ENCODE data around the gene ANO3.
"Not testable (repeated sequence)": the region's sequence is repeated elsewhere in the genome, so short reads cannot be mapped to it uniquely, and the experiment has no call there.

ANO3 gene

GRCh38 chr11:26331911-26332571 lies at the start of gene ANO3:
Gene ANO3 (plus strand): TSS chr11:26332130. CDS start chr11:26332276, 146 bp downstream.
- peak; percentile 81 for DNase-seq

DNA sequence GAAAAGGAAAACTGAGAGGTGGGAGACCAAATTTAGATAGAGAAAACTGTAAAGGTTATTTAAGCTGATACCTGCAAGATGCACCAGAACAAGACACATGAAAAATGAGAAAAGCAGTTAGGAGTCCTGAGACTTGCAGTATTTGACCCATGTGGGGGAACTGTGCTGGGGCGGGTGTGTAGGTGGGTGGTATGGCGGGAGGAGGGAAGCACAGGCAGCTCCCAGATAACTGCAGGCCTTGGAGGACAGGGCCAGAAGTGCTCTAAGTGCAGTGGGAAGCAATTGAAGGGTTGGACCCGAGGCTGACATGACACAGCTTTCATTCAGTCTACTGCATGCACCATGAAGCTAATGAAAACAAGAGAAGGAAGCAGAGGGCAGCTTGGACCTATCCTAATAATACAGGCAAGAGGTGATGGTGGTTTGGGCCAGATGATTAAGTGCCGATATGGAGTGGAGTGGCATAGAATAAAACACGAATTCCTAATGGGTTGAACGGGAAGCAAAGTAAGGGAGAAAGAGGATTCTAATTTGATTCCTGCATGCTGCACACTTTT lies 48.0 kb upstream of the ANO3 start:
- DNase-seq: no peak

GRCh38 chr11:26285608-26286007 lies 46.3 kb upstream of the ANO3 start:
- DNase-seq: no peak

GRCh38 chr11:26286472-26287066 lies 45.4 kb upstream of the ANO3 start:
- no peak for DNase-seq

DNA sequence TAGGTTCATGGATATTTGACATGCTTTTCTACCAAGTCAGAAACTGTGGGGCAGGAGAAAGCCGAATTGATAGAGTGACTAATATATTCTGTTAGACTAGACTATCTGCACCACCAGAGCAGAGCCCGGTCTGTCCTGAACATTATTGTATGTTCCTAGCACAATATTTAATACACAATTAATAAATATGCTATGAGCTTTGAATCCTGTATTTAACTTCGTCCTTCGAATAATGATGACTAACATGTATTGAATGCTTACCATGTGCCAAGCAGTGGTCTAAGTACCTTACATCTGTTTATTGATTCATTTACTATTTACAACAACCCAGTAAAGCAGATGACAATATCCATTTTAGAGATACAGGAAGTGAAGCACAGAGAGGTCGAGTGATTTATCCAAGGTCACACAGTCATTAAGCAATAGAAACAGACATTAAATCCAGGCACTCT lies 44.8 kb upstream of the ANO3 start:
- DNase-seq: no peak

DNA sequence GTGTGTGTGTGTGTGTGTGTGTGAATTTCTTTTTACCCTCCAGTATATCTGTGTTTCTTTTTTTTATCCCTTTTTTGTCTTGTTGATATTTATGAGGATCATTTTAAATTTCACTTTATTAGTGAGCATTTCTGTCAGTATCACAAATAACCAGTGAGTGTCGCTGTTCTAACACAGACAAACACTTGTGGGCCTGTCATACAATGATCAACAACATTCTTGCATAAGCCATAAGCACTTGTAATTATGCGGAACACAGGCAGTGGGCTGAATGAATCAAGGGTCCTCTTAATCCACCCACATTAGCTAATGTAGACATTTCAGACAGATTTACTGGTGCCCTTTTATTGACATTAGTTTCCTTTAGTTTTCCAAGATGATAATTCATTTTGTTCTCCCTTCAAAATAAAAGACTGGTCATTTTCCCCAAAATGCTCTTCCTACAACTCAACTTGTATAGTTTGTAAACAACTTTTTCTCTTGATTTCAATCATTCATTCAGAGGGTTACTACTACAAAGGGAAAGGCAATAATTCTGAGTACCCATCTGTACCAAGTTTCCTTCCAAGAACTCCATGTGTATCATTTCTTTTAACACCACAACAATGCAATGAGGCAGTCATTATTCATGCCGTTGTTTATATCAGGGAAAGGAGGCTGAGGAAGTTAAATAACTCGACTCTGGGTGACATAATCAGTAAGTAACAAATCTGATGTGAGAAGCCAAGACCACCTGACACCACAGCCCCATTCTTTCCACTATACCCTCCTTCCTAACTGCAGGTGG lies 34.5 kb upstream of the ANO3 start:
- peak; percentile 54 for DNase-seq

GRCh38 chr11:26316372-26316771 lies 15.6 kb upstream of the ANO3 start:
- DNase-seq: not testable (repeated sequence)

DNA sequence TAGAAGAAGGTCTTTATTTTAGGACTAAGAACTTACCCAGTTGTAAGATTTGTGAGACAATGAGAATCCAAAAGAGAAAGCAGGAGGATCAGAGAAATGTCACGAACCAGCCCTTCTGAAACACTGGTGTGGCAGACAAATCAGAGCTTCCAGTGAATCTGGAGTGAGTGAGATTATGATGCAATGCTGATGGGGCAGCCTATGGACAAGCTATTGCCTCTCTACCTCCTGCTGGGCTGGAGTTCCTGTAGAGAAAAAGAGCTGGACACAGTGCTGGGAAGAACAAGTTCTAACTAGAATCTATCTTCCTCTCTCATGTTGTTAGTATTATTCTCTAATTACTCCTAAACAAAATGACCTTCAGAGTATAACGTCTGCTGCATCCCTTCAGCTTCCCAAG lies 12.0 kb upstream of the ANO3 start:
- peak; percentile 5 for DNase-seq

GRCh38 chr11:26321516-26321915 lies 10.4 kb upstream of the ANO3 start:
- no peak for DNase-seq

- no peak for DNase-seq
Observed at GRCh38 chr11:26322335-26323067, 9.4 kb upstream of the ANO3 start.

GRCh38 chr11:26323837-26324236 lies 8.1 kb upstream of the ANO3 start:
- DNase-seq: no peak

- DNase-seq: no peak
Observed at GRCh38 chr11:26324270-26324669, 7.7 kb upstream of the ANO3 start.

DNA sequence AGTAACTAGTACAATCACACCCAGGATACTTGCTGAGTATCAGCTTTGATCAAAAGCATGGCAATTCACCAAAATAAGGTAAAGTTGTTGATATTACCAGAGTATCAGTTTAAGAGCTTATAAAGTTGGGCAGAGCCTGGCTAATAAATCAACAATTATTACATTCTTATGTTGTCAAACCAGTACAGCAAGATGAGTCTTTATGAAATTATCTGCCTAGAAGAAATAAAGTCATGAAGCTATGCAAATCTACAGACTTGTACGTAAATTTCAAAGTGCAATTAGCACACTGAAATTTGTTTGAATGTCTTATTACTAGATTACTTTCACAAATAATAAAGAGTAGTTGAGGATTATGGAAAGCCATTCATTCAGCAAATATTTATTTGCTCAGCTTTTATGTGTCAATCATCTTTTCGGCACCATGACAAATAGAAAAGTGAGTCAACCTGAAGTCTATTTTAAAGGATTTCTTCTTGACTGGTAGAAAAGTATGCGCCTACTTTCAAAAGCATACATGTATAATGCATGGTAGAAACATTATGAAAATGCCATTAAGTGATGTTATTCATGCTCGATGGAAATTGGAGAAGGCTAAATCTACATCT lies 5.0 kb upstream of the ANO3 start:
- no peak for DNase-seq

DNA sequence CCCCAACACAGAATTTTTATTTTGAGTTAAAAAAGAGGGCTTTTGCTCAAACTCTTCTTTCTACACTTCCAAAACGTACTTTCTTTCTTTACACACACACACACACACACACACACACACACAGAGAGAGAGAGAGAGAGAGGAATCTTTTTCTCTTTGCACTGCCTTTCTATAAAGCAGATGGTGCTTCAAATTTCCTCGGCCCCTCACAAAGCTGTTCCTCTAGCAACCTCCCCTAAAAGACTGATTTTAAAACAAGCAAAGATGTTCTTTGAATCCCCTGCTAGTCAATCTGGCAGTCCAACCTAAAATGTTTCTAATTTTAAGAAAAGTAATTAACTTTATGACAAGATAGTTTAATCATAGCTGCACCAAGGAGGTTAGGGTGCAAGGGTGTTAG lies 2.7 kb upstream of the ANO3 start:
- DNase-seq: no peak

DNA sequence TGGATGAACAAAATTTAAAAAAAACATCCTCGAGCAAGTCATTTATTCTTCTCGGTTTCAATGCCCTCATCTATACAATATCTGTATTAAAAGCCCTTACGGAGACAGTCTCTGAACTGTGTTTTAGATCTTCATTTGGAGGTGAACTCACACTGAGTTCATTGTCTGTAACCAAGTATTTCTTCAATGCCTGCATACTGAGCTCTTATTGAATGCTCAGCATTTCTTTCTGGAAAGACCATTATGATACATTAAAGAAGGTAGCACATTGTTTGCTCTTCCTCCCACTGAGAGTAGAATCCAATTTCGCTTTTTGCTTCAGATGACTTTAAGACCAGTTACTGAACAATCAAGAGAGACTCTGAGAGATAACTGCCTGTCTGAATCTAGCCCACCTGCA lies 1.7 kb upstream of the ANO3 start:
- no peak for DNase-seq

- no peak for DNase-seq
Observed at GRCh38 chr11:26332572-26332915, 614 bp downstream of the ANO3 start.

GRCh38 chr11:26333906-26334305 lies 2.0 kb downstream of the ANO3 start:
- DNase-seq: no peak

- no peak for DNase-seq
Observed at GRCh38 chr11:26335903-26336302, 4.0 kb downstream of the ANO3 start.

- no peak for DNase-seq
Observed at GRCh38 chr11:26344647-26345046, 12.7 kb downstream of the ANO3 start.

DNA sequence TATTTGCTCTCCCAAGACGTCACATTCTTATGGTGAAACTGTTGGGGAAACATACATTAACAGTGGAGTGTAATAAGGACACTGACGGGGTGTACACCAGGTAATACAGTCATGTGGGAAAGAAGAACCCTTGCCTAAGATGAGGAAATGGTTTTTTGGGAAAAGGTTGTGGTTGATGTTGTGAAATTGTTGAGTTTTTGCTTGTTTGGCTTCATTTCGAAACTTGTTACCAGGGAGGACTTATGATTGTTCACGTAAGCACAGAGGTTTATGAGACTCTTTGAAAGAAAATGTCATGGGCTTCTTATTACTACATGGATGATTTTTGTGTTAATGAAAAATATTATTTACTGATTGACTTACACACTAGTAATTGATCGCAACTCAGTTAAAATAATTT lies 16.8 kb downstream of the ANO3 start:
- DNase-seq: no peak

DNA sequence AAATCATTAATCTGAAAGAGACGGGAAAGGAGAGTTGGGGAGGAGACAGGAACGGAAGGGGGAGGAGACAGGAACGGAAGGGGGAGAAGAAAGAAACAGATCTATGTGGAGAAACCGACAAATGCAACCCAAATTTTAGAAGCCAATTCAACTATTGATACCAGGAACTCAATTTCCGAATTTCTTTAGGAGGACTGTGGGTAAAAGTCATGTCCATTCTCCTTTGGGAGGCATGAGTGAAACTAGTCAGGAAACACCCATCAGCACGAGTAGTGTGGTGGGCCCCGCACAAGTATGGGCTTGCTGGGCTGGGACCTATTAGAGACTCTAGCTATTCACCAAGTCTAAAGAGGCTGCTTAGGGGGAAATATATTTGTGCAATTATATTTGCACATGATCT lies 18.1 kb downstream of the ANO3 start:
- no peak for DNase-seq

DNA sequence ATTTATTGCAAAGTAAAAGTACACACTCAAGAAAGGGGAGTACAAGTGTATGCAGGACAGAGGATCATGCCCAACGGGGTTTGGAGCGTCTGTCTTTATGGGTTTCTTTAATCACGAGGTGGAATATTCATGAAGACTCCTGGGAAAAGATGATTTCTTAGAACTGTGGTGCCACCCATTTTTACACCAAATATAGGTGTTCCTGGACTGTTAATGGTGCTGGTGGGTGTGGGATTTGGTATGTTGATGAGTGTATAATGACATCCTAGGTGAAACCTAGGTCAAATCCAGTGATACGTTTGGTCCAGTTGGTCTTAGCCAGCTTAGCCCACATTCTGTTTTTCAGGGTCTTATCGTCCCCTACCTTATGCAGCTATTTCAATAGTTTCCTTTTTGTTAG lies 21.1 kb downstream of the ANO3 start:
- DNase-seq: no peak

DNA sequence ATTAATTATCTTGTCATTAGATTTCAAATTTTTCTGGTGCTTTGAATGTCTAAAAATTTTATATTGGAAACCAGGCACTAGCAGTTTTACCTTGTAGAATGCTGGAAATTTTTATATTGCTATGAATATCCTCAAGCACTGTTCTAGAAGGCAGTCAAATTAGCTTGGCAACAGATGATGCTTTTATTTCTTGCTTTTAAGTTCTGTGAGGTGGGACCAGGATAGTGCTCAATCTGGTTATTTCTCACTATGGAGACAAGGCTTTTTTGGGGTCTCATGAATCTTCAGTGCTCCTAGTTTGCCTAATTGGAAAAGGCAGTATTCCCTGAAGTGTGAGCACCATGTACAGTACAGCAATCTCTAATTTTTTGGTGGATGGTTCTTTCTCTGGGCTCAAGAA lies 27.1 kb downstream of the ANO3 start:
- no peak for DNase-seq
